CMK (cell line): ENCODE data around the gene TBL1XR1.

ENCODE experiments used
- DNase-seq: peaks from one replicate; pipeline ENCODE4 v3.0.0-alpha.2; 2010; ENCODE audit warnings: low read depth

TBL1XR1 gene

GRCh38 chr3:177197041-177197726 lies at the start of gene TBL1XR1:
TBL1XR1 (minus strand) TSS chr3:177197482; CDS start chr3:177064977, 132,505 bp downstream.
- DNase-seq: peak; percentile 63

GRCh38 chr3:177245250-177245649 lies 48.0 kb upstream of the TBL1XR1 start:
- DNase-seq: no peak

- DNase-seq: no peak
Measured at GRCh38 chr3:177244606-177245005, 47.3 kb upstream of the TBL1XR1 start.

- no peak for DNase-seq
Measured at GRCh38 chr3:177238686-177239216, 41.5 kb upstream of the TBL1XR1 start.

- DNase-seq: no peak
Measured at GRCh38 chr3:177237206-177237605, 39.9 kb upstream of the TBL1XR1 start.

- DNase-seq: no peak
Measured at GRCh38 chr3:177236704-177237103, 39.4 kb upstream of the TBL1XR1 start.

- no peak for DNase-seq
Measured at GRCh38 chr3:177234121-177234520, 36.8 kb upstream of the TBL1XR1 start.

- no peak for DNase-seq
Measured at GRCh38 chr3:177231242-177231641, 34.0 kb upstream of the TBL1XR1 start.

- no peak for DNase-seq
Measured at GRCh38 chr3:177230641-177231040, 33.4 kb upstream of the TBL1XR1 start.

GRCh38 chr3:177229791-177230190 lies 32.5 kb upstream of the TBL1XR1 start:
- DNase-seq: no peak

- DNase-seq: no peak
Measured at GRCh38 chr3:177228601-177229190, 31.4 kb upstream of the TBL1XR1 start.

- DNase-seq: no peak
Measured at GRCh38 chr3:177224414-177224813, 27.1 kb upstream of the TBL1XR1 start.

- DNase-seq: no peak
Measured at GRCh38 chr3:177221744-177222143, 24.5 kb upstream of the TBL1XR1 start.

GRCh38 chr3:177220136-177220974 lies 23.1 kb upstream of the TBL1XR1 start:
- DNase-seq: no peak

- no peak for DNase-seq
Measured at GRCh38 chr3:177213801-177214535, 16.7 kb upstream of the TBL1XR1 start.

- DNase-seq: no peak
Measured at GRCh38 chr3:177212756-177213155, 15.5 kb upstream of the TBL1XR1 start.

GRCh38 chr3:177212278-177212610 lies 15.0 kb upstream of the TBL1XR1 start:
- no peak for DNase-seq

GRCh38 chr3:177211503-177212277 lies 14.4 kb upstream of the TBL1XR1 start:
- no peak for DNase-seq

- no peak for DNase-seq
Measured at GRCh38 chr3:177210744-177211502, 13.6 kb upstream of the TBL1XR1 start.

GRCh38 chr3:177209509-177209908 lies 12.2 kb upstream of the TBL1XR1 start:
- DNase-seq: no peak

GRCh38 chr3:177208781-177209180 lies 11.5 kb upstream of the TBL1XR1 start:
- DNase-seq: no peak
